ELF-1 (cell line): ENCODE measurements around the gene SLC17A6.

Experiments
- DNase-seq: peaks from one replicate; pipeline ENCODE4 v3.0.0-alpha.2; 2016; ENCODE audit warnings: low read depth, low spot score

SLC17A6 gene

DNA sequence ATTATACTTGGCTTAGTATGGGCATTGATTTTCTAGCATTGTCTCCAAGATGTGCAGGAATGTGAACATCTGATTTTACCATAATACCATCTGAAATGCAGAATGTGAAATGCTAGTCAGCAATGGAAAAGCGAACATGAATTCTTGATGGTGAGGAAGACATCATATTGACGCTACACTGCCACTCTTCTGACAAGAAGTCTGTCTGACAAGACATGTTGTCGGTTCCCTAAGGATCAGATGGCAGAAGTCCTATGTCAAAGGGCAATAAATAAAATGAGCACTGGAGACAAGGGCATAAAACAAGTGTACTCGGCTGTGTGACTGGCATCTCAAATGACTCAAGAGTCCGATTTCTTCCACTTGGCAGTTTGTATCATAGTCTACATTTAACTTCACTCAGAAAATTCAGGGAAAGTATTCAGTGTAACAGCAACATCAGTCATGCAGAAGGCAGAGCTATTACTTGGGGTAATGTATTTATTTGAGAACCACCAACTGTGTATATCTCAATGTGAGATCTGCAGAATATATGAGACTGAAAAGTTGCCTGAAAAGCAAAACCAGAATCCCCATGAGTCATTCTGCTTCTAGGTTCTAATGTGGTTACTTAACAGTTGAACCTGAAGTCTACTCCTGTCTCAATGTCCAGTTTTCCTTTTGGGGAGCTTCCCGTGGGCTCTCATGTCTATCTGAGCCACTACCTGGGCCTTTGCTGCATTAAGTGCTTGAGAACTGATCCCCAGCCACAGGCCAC lies 51.5 kb downstream of the SLC17A6 start:
- no peak for DNase-seq

DNA sequence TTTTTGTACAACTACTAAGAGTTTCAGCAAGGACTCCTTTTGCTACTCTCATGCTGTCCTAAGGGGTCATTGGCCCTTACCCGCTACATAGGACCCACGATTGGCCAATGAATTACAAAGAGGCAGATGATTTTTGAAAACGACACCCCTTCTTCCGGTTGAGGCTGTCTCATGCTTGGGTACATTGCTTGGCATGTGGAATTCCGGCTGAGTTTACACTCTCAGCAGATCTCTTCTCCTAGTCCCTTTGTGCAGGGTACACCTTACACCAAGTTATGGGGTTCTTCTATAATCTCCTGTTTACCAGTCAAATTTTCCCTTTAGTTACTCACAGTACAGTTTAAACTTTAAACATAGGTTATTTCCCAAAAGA lies 52.1 kb downstream of the SLC17A6 start:
- DNase-seq: no peak

DNA sequence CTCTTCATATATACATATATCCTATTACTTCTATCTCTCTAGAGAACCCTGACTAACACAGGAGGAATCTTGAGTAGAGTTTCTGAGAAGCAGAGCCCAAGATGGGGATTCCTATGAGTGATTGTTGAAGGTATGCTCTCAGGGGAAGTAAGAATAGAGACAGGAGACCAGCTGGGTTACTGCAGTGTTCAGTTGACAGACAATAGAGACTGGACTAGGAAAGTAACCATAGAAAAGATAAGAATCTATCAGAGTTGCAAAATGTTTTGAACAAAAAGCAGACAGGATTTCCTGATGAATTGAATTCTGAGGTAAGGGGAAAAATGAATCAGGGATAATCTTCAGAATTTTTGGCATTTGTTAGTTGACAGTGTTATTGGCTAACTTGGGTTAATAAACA lies 54.4 kb downstream of the SLC17A6 start:
- DNase-seq: no peak

DNA sequence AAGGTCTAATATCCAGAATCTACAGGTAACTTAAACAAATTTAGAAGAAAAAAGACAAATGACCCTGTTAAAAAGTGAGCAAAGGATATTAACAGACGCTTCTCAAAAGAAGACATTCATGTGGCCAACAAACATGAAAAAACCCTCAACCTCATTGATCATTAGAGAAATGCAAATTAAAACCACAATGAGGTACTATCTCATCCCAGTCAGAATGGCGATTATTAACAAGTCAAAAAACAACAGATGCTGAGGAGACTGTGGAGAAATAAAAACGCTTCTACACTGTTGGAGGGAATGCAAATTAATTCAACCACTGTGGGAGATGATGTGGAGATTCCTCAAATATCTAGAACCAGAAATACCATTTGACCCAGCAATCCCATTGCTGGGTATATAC lies 67.2 kb downstream of the SLC17A6 start:
- no peak for DNase-seq

DNA sequence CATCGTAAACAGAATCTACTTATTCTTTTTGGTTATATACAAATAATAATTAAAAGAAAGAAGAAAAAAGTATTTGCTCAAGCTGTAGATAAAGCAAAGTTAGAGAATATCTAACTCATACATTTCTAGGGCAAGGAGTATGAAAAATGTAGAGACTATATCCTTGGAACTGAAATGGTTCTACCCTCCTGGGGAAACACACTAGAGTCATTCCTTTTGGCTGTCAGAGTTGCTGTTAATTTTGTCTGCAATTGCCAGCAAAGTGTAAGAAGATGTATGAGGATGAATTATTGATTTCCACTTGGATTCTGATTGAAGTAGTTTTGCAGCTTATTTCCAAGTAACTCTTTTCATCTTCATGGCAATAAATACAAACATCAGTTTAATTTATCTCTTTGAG lies 69.1 kb downstream of the SLC17A6 start:
- DNase-seq: no peak

DNA sequence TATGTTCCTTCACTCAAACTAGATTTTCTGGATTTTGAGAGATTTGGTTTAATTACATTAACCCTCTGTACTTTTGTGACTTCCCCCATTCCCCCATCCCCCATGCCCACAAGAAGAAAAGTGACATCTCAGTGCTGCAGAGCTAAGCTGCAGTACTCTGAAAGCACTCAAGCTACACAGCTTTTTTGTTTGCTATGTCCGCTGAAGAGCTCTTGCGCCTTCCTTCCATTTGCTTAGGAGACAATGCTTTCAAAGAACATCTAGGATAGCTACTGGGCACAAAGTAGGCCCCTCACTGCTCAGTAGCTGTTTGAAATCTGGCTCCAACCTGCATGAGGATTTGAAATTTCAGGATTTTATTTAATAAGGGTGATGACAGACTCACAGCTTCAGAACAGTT lies 69.7 kb downstream of the SLC17A6 start:
- no peak for DNase-seq

DNA sequence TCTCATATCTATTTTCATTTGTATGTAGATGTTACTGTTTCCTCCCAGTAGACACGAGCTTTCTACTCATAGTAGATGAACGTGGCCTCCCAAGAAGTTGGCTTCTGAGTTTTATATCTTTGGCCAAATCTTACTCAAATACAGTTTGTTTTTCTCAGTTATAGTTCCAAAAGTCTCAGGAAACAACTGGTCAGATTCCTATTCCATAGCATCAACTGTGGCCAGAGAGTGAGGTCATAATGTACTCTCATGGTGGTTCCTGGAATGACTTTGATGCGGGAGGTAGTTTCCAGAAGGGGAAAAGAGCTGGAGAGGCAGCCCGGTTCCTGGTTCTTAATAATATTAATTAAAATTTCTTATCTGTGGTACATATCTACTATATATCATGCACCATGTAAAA lies 77.3 kb downstream of the SLC17A6 start:
- no peak for DNase-seq

DNA sequence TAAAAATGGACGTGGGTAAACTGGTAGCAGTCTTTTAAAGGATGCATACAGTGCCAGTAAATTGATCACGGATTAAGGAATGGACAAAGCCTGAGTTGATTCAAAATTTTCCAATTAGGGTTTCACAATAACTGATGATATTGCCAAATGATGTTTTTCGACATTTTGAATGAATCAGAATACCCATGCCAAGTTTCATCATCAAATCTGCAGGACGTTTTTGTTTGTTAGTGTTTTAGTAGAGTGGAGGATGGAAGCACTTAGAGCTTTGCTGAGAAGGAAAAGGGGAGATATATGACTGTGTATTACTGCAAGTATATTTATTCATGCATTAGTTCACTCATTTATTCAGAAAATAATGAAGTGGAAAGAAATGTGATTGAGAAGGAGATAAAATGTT lies 78.3 kb downstream of the SLC17A6 start:
- no peak for DNase-seq

DNA sequence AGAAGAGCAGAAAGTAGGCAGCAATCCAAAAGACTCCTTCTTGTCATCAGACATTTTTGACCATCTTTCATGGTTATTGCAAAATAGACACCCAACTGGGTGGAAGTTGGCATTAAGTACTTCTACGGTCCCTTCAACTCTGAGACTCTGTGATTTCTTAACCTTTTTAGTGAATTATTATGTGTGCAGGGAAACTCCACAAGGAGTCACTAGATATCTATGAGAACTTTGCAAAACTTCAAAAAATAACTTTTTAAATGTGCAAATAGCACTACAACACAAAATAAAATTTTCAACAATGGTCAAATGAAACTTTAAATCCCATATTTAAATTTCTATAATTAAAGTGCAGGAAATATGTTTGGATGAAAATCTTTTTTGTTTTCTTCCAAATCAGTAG lies 88.7 kb downstream of the SLC17A6 start:
- DNase-seq: no peak
